Mesothelial cell of epicardium (in vitro differentiated cells): ENCODE data around the gene SORBS1. TPM values are rescaled to one million over a fixed set of nuclear protein-coding genes. Genes with fewer than 3 reads are reported as not detected.

Experiments used
- DNase-seq, 2 experiments: peaks; one replicate each; pipeline ENCODE4 v3.0.0; 2021; ENCODE audit warnings: low spot score in 2 of 2; ENCODE audit not compliant: unreplicated experiment in 2 of 2
- H3K27ac Mint-ChIP-seq: 2 replicates; pipeline ENCODE4 v1.8.0; 2021; ENCODE audit warnings: mixed read lengths
- H3K27me3 Mint-ChIP-seq: 2 replicates; pipeline ENCODE4 v1.8.0; 2021; ENCODE audit warnings: low read depth, mixed read lengths
- H3K36me3 Mint-ChIP-seq: 2 replicates; pipeline ENCODE4 v1.8.0; 2021; ENCODE audit warnings: mixed read lengths
- H3K4me1 Mint-ChIP-seq: 2 replicates; pipeline ENCODE4 v1.8.0; 2021; ENCODE audit warnings: mixed read lengths
- H3K4me3 Mint-ChIP-seq: 2 replicates; pipeline ENCODE4 v1.8.0; 2021; ENCODE audit warnings: mild to moderate bottlenecking, moderate library complexity, mixed read lengths
- H3K9me3 Mint-ChIP-seq: 2 replicates; pipeline ENCODE4 v1.8.0; 2021; ENCODE audit warnings: mixed read lengths
- total RNA-seq: library from RNA; stranded (reverse); gene quantifications from 3 replicates; pipeline ENCODE4 v1.2.1, GENCODE V29; 2021
- TF ChIP-seq, protein P1 (sequence below): fragments of 200-600 bp; sonication (generic); IDR thresholded peaks from one replicate; pipeline ENCODE4 v1.5.0; 2021; ENCODE audit warnings: antibody characterized with exemption; ENCODE audit not compliant: unreplicated experiment

Gene SORBS1
- total RNA-seq, 1 donor from 2014 or later: 24.9 TPM

DNA sequence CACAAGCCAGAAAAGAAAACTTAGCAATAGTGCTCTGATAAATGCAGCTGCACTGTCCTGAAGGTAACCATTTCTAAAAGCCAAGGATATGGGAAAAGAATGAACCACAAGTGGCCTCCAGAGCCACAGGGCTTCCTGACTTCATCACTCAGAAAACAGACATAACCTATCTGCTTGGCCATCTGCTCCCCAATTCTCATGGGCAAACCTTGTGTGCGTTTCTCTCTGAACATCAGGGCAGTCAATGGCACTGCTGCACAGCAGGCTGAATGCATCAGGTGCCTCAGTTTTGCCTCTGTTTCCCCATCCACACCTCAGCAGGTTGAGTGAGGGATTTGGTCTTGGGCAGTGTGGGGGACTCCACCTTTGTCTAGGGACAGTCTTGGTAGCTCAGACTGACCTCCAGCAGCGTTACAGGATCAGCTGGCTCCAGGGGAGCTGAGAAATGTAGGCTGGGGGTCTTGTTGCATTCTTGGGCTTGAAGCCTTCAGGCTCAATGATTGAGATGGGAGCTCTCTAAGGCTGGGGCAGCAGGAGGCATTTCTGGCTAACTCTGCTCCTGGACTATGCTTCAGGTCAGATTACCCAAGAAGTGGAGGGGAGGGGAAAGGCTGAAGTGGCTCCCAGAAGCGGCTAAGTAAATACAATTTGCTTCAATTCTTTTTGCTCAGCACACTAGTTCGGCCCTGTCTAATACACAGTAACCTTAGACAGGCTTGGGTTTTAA is 246.8 kb downstream of the SORBS1 start:
- Mint-ChIP-seq H3K27ac (no peak overlapping the region), H3K4me1 (peaks cover 27% of the 10 kb centered on the region), H3K9me3 (no peaks in the 10 kb centered on the region), H3K4me3 (no peak overlapping the region), H3K36me3 (no peaks in the 10 kb centered on the region), H3K27me3 (no peaks in the 10 kb centered on the region)
- DNase-seq: no peak
- TF ChIP-seq, protein P1, sequence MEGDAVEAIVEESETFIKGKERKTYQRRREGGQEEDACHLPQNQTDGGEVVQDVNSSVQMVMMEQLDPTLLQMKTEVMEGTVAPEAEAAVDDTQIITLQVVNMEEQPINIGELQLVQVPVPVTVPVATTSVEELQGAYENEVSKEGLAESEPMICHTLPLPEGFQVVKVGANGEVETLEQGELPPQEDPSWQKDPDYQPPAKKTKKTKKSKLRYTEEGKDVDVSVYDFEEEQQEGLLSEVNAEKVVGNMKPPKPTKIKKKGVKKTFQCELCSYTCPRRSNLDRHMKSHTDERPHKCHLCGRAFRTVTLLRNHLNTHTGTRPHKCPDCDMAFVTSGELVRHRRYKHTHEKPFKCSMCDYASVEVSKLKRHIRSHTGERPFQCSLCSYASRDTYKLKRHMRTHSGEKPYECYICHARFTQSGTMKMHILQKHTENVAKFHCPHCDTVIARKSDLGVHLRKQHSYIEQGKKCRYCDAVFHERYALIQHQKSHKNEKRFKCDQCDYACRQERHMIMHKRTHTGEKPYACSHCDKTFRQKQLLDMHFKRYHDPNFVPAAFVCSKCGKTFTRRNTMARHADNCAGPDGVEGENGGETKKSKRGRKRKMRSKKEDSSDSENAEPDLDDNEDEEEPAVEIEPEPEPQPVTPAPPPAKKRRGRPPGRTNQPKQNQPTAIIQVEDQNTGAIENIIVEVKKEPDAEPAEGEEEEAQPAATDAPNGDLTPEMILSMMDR: no peak

DNA sequence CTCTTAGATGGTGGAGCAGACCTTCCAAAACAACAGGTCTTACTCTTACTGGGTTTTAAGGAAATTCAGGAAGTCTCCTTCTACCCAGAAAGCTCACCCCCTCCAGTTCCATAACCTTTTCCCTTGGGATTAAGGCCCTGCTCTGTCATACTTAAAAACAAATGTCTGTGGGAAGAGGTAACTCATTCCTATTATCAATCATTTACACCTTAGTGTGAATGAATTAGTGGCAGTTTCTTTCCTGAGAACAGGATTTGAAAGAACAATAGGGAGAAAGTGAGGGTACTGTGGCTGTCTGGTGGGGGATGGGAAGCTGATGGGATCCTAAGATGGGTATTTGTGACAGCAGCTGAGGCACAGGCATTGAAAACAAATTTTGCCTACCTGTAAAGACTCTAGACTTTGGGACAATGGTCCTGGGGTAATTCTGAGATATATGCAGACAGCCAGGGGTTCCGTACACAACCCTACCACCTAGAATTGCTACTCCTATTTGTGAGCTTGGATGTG is 248.1 kb downstream of the SORBS1 start:
- Mint-ChIP-seq H3K36me3 (no peaks in the 10 kb centered on the region), H3K4me1 (peaks cover 30% of the 10 kb centered on the region), H3K27me3 (no peaks in the 10 kb centered on the region), H3K4me3 (no peak overlapping the region), H3K9me3 (no peaks in the 10 kb centered on the region), H3K27ac (no peak overlapping the region)
- TF ChIP-seq, protein P1: no peak
- DNase-seq: no peak

DNA sequence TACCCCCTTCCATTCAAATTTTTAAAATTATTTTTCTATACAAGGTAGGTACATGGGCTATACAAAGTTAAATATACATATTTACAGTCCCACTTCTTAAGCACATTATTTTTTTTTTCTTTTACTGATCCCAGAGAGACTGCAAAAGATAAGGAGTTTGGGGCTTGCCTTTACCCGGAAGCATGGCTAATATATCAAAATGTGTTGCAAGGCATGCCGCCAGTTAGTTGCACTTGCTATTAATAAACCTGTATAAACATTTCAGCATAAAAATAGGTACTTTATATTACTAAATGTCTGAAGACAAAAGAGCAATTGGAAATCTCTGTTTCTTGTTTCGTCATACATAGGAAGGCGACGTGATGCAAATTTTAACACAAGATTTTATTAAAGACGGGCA is 248.9 kb downstream of the SORBS1 start:
- Mint-ChIP-seq H3K27me3 (no peaks in the 10 kb centered on the region), H3K4me3 (no peak overlapping the region), H3K27ac (no peak overlapping the region), H3K36me3 (no peaks in the 10 kb centered on the region), H3K4me1 (peaks cover 30% of the 10 kb centered on the region), H3K9me3 (no peaks in the 10 kb centered on the region)
- TF ChIP-seq, protein P1: no peak
- DNase-seq: no peak

DNA sequence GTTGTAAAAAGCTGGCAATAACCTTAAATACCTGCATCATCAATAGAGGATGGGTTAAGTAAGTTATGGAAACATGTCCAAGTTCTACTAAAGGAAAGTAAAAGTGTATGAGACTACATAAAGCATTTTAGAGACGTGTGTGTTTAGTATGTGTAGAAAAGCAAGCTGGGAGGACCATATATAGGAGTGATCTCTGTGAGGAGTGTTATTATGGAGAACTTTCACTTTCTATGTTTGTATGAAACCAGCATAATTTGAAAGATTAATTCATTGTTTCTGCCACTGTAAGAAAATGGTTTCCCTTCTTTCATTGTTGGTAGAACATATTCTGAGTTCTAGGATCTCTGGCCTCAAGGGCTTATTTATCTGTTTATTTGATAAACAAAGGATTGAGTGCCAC is 251.2 kb downstream of the SORBS1 start:
- no peak overlapping the region for H3K27ac Mint-ChIP-seq
- TF ChIP-seq, protein P1: no peak
- no peak overlapping the region for H3K4me3 Mint-ChIP-seq
- no peaks in the 10 kb centered on the region for H3K9me3 Mint-ChIP-seq
- peaks cover 30% of the 10 kb centered on the region for H3K4me1 Mint-ChIP-seq
- H3K36me3 Mint-ChIP-seq: no peaks in the 10 kb centered on the region
- H3K27me3 Mint-ChIP-seq: no peaks in the 10 kb centered on the region
- DNase-seq: no peak

DNA sequence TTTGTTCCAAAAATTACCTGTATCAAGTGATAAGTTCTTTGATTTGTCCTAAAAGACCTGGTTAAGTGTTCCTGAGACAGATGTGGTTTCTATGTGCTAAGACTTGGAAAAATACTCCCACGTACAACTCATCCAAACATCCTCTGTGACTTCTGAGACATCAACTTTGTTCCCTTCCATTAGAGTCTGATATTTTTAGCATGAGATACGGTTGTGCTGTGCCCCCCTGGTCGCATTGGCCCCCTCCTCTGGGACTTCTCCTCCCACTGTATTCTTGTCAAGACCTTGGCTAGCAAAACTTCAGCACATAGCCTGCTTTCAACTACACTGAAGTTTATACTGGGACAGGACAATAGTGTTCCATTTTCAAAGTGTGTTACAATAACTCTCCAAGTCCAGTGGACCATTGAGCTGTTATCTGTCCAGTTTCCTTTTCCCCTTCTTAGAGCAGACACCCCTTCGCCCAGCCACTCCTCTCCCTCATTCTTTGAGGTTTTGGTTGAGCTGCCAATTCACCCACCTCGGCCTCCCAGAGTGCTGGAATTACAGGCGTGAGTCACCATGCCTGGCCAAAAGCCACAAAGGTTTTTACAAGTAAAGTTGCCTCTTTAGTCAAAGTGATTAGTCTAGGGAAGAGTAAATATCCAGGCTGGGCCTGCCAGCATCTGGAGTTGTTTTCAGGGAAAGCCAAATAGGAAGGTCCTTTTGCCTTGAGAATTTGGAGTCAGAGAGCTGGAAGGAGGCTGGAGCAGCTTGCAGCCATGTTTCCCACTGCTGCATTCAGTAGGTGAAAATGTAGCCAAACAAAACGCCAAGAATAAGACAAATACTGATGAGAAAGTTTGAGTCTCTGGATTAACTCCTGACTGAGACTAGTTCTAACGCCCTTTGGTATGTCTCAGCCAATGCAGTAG is 252.5 kb downstream of the SORBS1 start:
- H3K27ac Mint-ChIP-seq: no peak overlapping the region
- TF ChIP-seq, protein P1: no peak
- no peaks in the 10 kb centered on the region for H3K36me3 Mint-ChIP-seq
- H3K4me1 Mint-ChIP-seq: peaks cover 24% of the 10 kb centered on the region
- DNase-seq: no peak
- H3K4me3 Mint-ChIP-seq: no peak overlapping the region
- H3K9me3 Mint-ChIP-seq: no peaks in the 10 kb centered on the region
- H3K27me3 Mint-ChIP-seq: no peaks in the 10 kb centered on the region
